HG02588 (cell line): ENCODE data around the gene ZIC1.

Experiments
- ATAC-seq: cut with Tn5 transposase; IDR thresholded peaks from one replicate; pipeline ENCODE4 v1.9.1; 2021; ENCODE audit warnings: mild to moderate bottlenecking, moderate library complexity; ENCODE audit not compliant: unreplicated experiment

The ZIC1 gene

GRCh38 chr3:147408188-147409100 lies 721 bp upstream of the ZIC1 start:
- ATAC-seq, result no peak

DNA sequence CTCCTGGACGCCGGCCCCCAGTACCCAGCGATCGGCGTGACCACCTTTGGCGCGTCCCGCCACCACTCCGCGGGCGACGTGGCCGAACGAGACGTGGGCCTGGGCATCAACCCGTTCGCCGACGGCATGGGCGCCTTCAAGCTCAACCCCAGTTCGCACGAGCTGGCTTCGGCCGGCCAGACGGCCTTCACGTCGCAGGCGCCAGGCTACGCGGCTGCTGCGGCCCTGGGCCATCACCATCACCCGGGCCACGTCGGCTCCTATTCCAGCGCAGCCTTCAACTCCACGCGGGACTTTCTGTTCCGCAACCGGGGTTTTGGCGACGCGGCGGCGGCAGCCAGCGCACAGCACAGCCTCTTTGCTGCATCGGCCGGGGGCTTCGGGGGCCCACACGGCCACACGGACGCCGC lies 956 bp downstream of the ZIC1 start:
- no peak for ATAC-seq

GRCh38 chr3:147410526-147411237 lies 1.5 kb downstream of the ZIC1 start:
- no peak for ATAC-seq

GRCh38 chr3:147411238-147411814 lies 2.2 kb downstream of the ZIC1 start:
- no peak for ATAC-seq

DNA sequence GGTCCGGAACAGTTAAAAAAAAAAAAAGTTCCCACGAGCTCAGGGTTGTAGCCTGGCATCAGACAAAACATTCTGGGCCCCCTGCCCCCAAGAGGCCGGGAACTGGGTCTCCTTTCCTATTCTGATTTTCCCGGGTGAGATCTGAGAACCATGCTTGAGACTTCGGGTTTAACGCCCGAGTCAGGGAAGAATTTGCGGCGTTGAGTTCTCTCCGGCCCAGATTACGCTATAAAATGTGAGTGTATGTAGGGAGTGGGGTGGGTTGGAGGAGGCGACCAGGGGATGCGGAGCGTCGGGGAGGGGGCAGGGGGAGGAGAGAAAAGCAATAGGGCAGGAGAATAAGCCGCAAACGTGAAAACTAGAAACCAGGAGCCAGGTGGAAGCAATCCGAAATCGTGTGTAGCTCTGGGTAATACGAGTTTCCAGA lies 2.7 kb downstream of the ZIC1 start:
- ATAC-seq, result no peak

DNA sequence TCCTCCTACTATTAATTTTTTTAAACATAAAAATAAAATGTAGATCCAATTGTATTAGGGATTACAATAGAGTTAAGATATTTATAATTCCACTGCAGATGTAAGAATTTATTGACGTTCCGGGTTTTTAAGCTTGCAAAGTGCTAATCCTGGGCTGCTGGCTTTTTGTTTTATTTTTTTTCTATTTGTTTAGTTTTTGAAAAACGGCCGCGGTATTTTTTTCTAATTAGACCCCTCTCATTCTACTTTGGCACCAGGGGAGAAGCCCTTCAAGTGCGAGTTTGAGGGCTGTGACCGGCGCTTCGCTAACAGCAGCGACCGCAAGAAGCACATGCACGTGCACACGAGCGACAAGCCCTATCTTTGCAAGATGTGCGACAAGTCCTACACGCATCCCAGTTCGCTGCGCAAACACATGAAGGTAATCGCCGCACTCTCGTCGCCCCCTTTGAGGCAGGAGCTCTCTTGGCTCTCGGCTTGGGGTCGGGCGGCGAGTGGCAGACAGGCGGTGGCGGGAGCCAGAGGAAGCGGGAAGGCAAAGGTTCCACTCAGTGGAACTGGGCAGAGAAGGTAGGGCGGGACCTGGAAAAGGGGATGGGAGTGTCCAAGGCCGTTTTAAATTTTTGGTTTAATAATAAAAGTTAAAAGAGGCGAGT lies 3.2 kb downstream of the ZIC1 start:
- no peak for ATAC-seq

- no peak for ATAC-seq
Observed at GRCh38 chr3:147412917-147413685, 3.9 kb downstream of the ZIC1 start.

DNA sequence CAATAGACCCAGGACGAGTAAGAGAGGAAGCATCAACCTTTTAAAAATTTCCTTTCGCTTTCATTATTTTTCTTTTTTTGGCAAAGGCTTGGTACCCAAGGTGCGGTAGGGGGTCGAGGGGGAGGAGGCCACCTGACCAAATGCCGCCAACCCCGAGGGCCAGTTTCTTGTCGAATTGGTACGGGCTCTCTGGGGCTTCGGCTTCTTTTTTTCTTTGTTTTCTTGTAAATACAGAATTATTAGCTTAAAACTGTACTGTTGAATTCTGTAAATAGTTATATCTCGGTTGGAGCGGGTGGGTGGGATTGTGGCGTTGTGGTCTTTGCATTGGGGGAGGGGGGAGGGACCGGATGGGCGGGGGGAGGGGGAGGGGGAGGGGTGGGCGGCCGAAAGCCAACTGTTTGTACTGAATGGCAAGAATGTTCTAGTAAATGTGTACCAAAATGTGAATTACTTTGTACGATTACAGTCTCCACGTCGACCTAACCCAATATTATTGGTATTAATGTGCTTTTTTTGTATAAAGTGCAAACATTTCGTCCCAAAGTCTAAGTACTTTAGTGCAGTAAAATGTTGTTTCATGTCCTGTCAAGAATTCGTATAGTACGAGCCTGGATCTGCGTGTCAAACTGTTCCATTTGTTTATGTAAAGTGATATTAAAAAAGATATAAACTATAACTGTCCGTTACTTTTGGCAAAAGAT lies 4.7 kb downstream of the ZIC1 start:
- no peak for ATAC-seq

- ATAC-seq, result no peak
Observed at GRCh38 chr3:147414390-147415138, 5.4 kb downstream of the ZIC1 start.

DNA sequence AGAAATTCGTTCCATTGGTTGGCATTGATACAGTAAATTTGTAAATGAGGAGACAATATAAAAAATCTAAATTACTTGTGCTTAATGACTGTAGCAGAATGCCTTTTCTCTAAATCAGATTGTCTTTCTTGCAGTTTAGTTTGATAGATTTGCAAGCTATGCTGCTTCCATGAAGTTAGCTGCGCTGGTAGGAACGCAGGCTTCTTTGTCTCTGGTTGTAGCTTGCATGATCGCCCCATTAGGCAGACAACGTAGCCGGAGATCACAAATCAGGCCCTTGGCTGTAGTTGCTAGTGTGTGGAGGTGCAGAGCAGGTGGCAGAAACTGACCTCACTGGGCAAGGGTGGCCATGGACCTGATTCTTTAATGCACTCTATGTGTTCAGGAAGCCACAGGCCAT lies 6.1 kb downstream of the ZIC1 start:
- no peak for ATAC-seq

DNA sequence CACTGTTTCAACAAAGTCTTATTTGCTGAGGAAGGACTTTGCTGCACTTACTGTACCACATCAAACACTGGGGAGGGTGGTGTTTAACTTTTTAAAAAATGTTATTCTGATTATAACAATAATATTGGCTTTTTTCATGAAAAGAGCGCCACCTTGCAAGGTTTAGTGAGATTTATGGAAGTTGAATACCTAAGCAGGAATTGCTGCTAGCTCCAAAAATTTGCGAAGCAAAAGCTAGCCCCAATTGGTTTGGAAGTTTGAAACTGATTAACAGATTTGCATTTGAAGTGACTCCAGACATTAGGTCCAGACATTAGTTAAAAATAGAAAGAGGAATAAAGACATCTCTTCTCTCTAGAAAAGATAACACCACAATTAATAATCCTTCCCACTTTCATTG lies 6.7 kb downstream of the ZIC1 start:
- ATAC-seq, result no peak

- ATAC-seq, result no peak
Observed at GRCh38 chr3:147416931-147417330, 7.8 kb downstream of the ZIC1 start.

DNA sequence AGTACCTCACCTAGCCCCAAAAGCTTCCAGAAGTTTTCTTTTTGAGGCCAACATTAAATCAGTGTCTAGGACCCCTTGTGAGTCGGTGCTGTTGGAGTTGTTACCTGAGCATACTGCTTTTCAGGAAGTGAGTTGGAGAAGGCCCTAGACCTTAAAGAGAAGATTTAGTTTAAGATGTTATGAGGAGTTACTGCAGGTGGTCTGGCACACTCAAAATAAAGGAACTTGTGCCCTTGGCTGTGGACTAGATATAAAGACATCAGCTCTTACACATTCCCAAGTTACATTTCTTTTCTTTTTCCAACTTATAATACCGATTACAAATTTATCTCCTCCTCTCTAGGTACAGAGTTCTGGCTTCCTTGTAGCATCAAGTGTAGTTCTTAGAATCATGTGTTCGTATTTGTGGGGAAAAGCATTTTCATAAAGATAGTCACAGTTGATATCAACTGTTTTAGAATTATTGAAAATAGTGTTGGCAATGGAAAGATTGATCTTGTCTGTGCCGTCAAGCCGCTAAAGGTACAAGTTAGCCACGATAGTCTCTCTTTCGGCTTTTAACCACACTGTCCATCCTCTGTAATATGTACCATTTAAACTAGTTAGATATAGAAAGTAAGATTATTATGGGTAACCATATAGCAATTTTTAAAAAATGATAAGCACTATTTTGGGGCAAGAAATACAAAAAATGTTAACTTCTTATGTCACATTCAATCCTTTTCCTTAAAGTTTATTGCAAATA lies 8.6 kb downstream of the ZIC1 start:
- no peak for ATAC-seq

- ATAC-seq, result no peak
Observed at GRCh38 chr3:147418371-147418781, 9.2 kb downstream of the ZIC1 start.

DNA sequence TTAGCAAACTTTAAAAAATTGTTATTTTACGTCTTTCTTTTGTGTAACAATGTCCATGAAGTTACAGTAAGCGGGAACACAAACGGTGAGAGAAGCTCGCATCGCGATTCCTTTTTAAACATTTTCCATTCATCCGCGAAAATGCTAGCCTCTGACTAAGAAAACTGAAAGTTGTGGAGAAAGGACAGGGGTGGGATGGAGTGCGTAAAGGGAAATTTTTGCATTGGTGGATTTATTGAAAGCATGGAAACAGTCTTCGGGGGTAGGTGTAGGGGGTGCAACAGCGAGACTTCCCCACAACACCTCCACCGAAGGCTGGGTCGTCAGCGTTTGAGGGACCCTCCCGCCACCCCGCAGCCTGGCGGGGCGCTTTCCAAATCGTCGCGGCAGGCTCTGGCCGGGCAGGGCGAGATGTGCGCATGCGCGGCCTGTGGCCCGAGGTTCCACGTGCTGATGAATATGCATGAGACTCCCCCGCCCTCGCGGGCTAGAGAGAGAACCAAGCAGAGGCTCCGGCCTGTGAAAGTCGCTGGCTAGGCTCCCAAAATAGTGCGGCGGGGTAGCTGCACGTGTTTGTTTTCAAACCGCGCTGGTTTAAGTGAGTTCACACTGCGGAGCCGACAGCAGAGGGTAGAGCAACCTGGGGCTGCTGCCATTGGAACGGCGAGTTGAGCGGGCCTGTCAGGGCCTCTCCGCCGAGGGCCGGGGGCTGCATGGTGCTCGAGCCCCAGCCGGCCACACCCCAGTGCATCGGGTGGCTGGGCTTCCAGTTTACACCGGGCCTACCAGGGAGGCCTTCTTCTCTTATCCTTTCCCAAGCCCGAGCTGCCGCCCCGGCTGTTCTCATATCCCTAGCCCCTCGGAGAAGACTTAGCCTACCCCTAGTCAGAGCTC lies 9.9 kb downstream of the ZIC1 start:
- no peak for ATAC-seq

GRCh38 chr3:147419781-147420224 lies 10.6 kb downstream of the ZIC1 start:
- no peak for ATAC-seq
